Measurements from ENCODE around the gene SGMS1. TPM values are rescaled to one million over a fixed set of nuclear protein-coding genes. Genes with fewer than 3 reads are reported as not detected.

SGMS1 gene
- total and polyA plus RNA-seq, 3 donors from 2014 or later, result 30.6 to 90.9 (median 63.2) TPM

GRCh38 chr10:50351483-50352146 is 272.1 kb downstream of the SGMS1 start:
- Histone ChIP-seq H3K4me1 (peaks cover 17% of the 10 kb centered on the region), H3K27me3 (no peaks in the 10 kb centered on the region), H3K36me3 (ENCODE audit: low read depth, missing control alignments) (no peaks in the 10 kb centered on the region), H3K27ac (no peak overlapping the region), H3K9me3 (no peaks in the 10 kb centered on the region), H3K4me3 (no peak overlapping the region)
- WGBS, 2 donors, result 90 to 94% methylated on average over 7 of the region's 7 CpGs
- TF ChIP-seq CTCF (IDR thresholded peaks at IDR 0.05) (no peak), POLR2A (IDR thresholded peaks at IDR 0.05) (no peak)
- intact Hi-C loops (cut with DNase I; ENCODE audit: low total_unique reads), result no loop called here
- DNase-seq, result no peak

- Histone ChIP-seq H3K36me3 (ENCODE audit: low read depth, missing control alignments) (no peaks in the 10 kb centered on the region), H3K9me3 (no peaks in the 10 kb centered on the region), H3K4me3 (no peak overlapping the region), H3K27ac (no peak overlapping the region), H3K27me3 (no peaks in the 10 kb centered on the region), H3K4me1 (peaks cover 18% of the 10 kb centered on the region)
- intact Hi-C loops (cut with DNase I; ENCODE audit: low total_unique reads), result no loop called here
- 93 to 99% methylated on average over 3 to 5 of the region's 5 CpGs for WGBS, 2 donors
- no peak for TF ChIP-seq POLR2A (IDR thresholded peaks at IDR 0.05)
- TF ChIP-seq CTCF (IDR thresholded peaks at IDR 0.05), result no peak
- DNase-seq, result no peak
These were observed 273.4 kb downstream of the SGMS1 start for GRCh38 chr10:50350366-50350765.

- WGBS, 2 donors, result 93 to 96% methylated on average over 1 of the region's 1 CpG
- intact Hi-C loops (cut with DNase I; ENCODE audit: low total_unique reads), result no loop called here
- Histone ChIP-seq H3K4me3 (no peak overlapping the region), H3K9me3 (no peaks in the 10 kb centered on the region), H3K4me1 (peaks cover 18% of the 10 kb centered on the region), H3K27me3 (no peaks in the 10 kb centered on the region), H3K27ac (no peak overlapping the region), H3K36me3 (ENCODE audit: low read depth, missing control alignments) (no peaks in the 10 kb centered on the region)
- TF ChIP-seq POLR2A (IDR thresholded peaks at IDR 0.05), result no peak
- TF ChIP-seq CTCF (IDR thresholded peaks at IDR 0.05), result no peak
- DNase-seq, result no peak
These were observed 274.2 kb downstream of the SGMS1 start for GRCh38 chr10:50349554-50349953.

- Histone ChIP-seq H3K4me3 (no peak overlapping the region), H3K36me3 (ENCODE audit: low read depth, missing control alignments) (no peaks in the 10 kb centered on the region), H3K27ac (no peak overlapping the region), H3K4me1 (peaks cover 18% of the 10 kb centered on the region), H3K27me3 (no peaks in the 10 kb centered on the region), H3K9me3 (no peaks in the 10 kb centered on the region)
- WGBS, 2 donors, result 39 to 67% methylated on average over 1 of the region's 1 CpG
- DNase-seq, result no peak
- intact Hi-C loops (cut with DNase I; ENCODE audit: low total_unique reads), result no loop called here
- no peak for TF ChIP-seq CTCF (IDR thresholded peaks at IDR 0.05)
- no peak for TF ChIP-seq POLR2A (IDR thresholded peaks at IDR 0.05)
These were observed 276.4 kb downstream of the SGMS1 start for GRCh38 chr10:50347394-50347802.

- no peaks in the 10 kb centered on the region for H3K9me3 ChIP-seq
- no peak for TF ChIP-seq CTCF (IDR thresholded peaks at IDR 0.05)
- no peak for TF ChIP-seq POLR2A (IDR thresholded peaks at IDR 0.05)
- peaks cover 18% of the 10 kb centered on the region for H3K4me1 ChIP-seq
- intact Hi-C loops (cut with DNase I; ENCODE audit: low total_unique reads), result no loop called here
- no peaks in the 10 kb centered on the region for H3K27me3 ChIP-seq
- 51 to 83% methylated on average over 2 of the region's 2 CpGs for WGBS, 2 donors
- H3K27ac ChIP-seq, result no peak overlapping the region
- no peak overlapping the region for H3K4me3 ChIP-seq
- DNase-seq, result no peak
- no peaks in the 10 kb centered on the region for H3K36me3 ChIP-seq (ENCODE audit: low read depth, missing control alignments)
These were observed 276.8 kb downstream of the SGMS1 start for GRCh38 chr10:50346942-50347341.

All from testis (tissue), 3 donors.